B cell (primary cell): ENCODE data around the gene SOCS2. TPM values are rescaled to one million over a fixed set of nuclear protein-coding genes. Genes with fewer than 3 reads are reported as not detected.

Experiments
- ATAC-seq: fragments of 200-7000 bp; cut with Tn5 transposase; one replicate; pipeline ENCODE4 v1.10.0; 2021; ENCODE audit warnings: low read depth, mild to moderate bottlenecking, moderate number of reproducible peaks, moderate library complexity
- CTCF ChIA-PET: fragments of 350-600 bp; sonication (Branson Sonifier 250); formaldehyde crosslinking; loops from one replicate; lab custom pipeline; 2021; ENCODE audit warnings: antibody characterized with exemption, inconsistent platforms; lab: Charles Lee
- POLR2A ChIA-PET: fragments of 350-600 bp; sonication (Branson Sonifier 250); formaldehyde crosslinking; loops from one replicate; lab custom pipeline; 2021; ENCODE audit warnings: antibody characterized with exemption; lab: Charles Lee
- DNase-seq: peaks from one replicate; pipeline ENCODE4 v3.0.0; 2013
- H2AFZ ChIP-seq: 2 replicates; pipeline ENCODE4 v1.6.1; 2012; ENCODE audit warnings: mild to moderate bottlenecking, low read depth, low read length; ENCODE audit not compliant: insufficient read depth, poor library complexity, severe bottlenecking
- H3K27ac ChIP-seq, 2 donors: 1 replicate in 1 of 2; 2 replicates in 1 of 2; pipeline ENCODE4 v1.5.1; 2012 to 2013; ENCODE audit warnings: low read length in 2 of 2, mild to moderate bottlenecking in 2 of 2, moderate library complexity in 1 of 2
- H3K27me3 ChIP-seq, 4 experiments: fragments of 200-600 bp in 1 of 4; sonication (generic) in 1 of 4; replicated peaks in 1 of 4; 1 replicate in 2 of 4; 2 replicates in 2 of 4; pipeline versions ENCODE4 v1.6.1 to v1.7.0; 2013 to 2016; ENCODE audit warnings: low read length in 3 of 4, mild to moderate bottlenecking in 2 of 4, mixed read lengths in 1 of 4, moderate library complexity in 1 of 4; ENCODE audit not compliant: insufficient read depth in 4 of 4, control insufficient read depth in 3 of 4; ENCODE audit errors: control extremely low read depth in 1 of 4
- H3K36me3 ChIP-seq, 2 experiments: replicated peaks in 1 of 2; 1 replicate in 1 of 2; 2 replicates in 1 of 2; pipeline versions ENCODE4 v1.6.1 to v1.7.1; 2013; ENCODE audit warnings: low read length in 1 of 2; ENCODE audit not compliant: insufficient read depth in 2 of 2, control insufficient read depth in 1 of 2; ENCODE audit errors: control extremely low read depth in 1 of 2, extremely low read depth in 1 of 2
- H3K4me1 ChIP-seq, 2 donors: fragments of 200-600 bp in 1 of 2; sonication (generic) in 1 of 2; 1 replicate in 1 of 2; 2 replicates in 1 of 2; pipeline versions ENCODE4 v1.5.1 to v1.6.1; 2013 to 2017; ENCODE audit warnings: low read length in 2 of 2; ENCODE audit not compliant: control insufficient read depth in 2 of 2, insufficient read depth in 2 of 2
- H3K4me2 ChIP-seq: replicated peaks from 2 replicates; pipeline ENCODE3; 2012; ENCODE audit warnings: mild to moderate bottlenecking, low read depth, low read length; ENCODE audit not compliant: poor library complexity, severe bottlenecking
- H3K4me3 ChIP-seq, 5 experiments: fragments of 200-600 bp in 1 of 5; sonication (generic) in 1 of 5; 1 replicate in 3 of 5; 2 replicates in 2 of 5; pipeline versions ENCODE4 v1.5.1 to v1.7.0; 2011 to 2016; ENCODE audit warnings: low read length in 4 of 5, mild to moderate bottlenecking in 4 of 5, low read depth in 2 of 5, control low read depth in 1 of 5, moderate library complexity in 1 of 5; ENCODE audit not compliant: insufficient read depth in 1 of 5; ENCODE audit errors: control extremely low read depth in 1 of 5, extremely low read depth in 1 of 5
- H3K79me2 ChIP-seq: fragments of 200-600 bp; sonication (generic); one replicate; pipeline ENCODE4 v1.6.0; 2016; ENCODE audit warnings: low read length; ENCODE audit not compliant: control insufficient read depth, insufficient read depth
- H3K9ac ChIP-seq: fragments of 200-600 bp; sonication (generic); 2 replicates; pipeline ENCODE4 v1.6.1; 2017; ENCODE audit warnings: mild to moderate bottlenecking, low read length, moderate library complexity
- H3K9me3 ChIP-seq, 3 donors: one replicate each; pipeline versions ENCODE4 v1.6.1 to v1.7.1; 2013; ENCODE audit warnings: low read length in 2 of 3; ENCODE audit not compliant: control insufficient read depth in 2 of 3, insufficient read depth in 1 of 3; ENCODE audit errors: control extremely low read depth in 1 of 3
- H4K20me1 ChIP-seq: 2 replicates; pipeline ENCODE4 v1.6.0; 2012; ENCODE audit warnings: mild to moderate bottlenecking, low read length; ENCODE audit not compliant: insufficient read depth, control insufficient read depth, poor library complexity, severe bottlenecking
- H3K27ac Mint-ChIP-seq: one replicate; pipeline ENCODE4 v1.8.0; 2021; ENCODE audit warnings: mixed read lengths
- H3K27me3 Mint-ChIP-seq: one replicate; pipeline ENCODE4 v1.8.0; 2021; ENCODE audit warnings: mixed read lengths
- H3K4me1 Mint-ChIP-seq: one replicate; pipeline ENCODE4 v1.8.0; 2021; ENCODE audit warnings: mixed read lengths
- H3K4me3 Mint-ChIP-seq: one replicate; pipeline ENCODE4 v1.8.0; 2021; ENCODE audit warnings: mixed read lengths
- H3K9me3 Mint-ChIP-seq: one replicate; pipeline ENCODE4 v1.8.0; 2022; ENCODE audit warnings: mixed read lengths; ENCODE audit not compliant: insufficient read depth
- CTCF ChIP-seq: fragments of 200-600 bp; IDR thresholded peaks from one replicate; pipeline ENCODE4 v1.8.0; 2022; ENCODE audit warnings: antibody characterized with exemption, mild to moderate bottlenecking
- EZH2 ChIP-seq: IDR thresholded peaks from 2 replicates; pipeline ENCODE4 v1.6.1; 2012; ENCODE audit warnings: borderline replicate concordance, low read depth, mild to moderate bottlenecking, moderate library complexity, low read length; ENCODE audit not compliant: insufficient read depth, poor library complexity, severe bottlenecking
- WGBS: methylation state at CpG from one replicate; pipeline ENCODE4 v1.1.5; 2013; ENCODE audit warnings: missing lambda C conversion rate; ENCODE audit not compliant: insufficient coverage; 5-methylcytosine and 5-hydroxymethylcytosine counted together
- intact Hi-C: fragments of 100-400 bp; cut with micrococcal nuclease; formaldehyde crosslinking; loops from one replicate; pipeline ENCODE4 v1.10.0; 2022
- polyA plus RNA-seq: library from polyadenylated mRNA; depleted of rRNA; stranded (reverse); fragments of >200 nt; gene quantifications from 2 replicates; pipeline ENCODE4 v1.2.3, GENCODE V29; 2012
- total RNA-seq, 2 donors: library from RNA; stranded (reverse); fragments of 120-200 nt in 1 of 2; gene quantifications; 1 replicate in 1 of 2; 2 replicates in 1 of 2; pipeline versions ENCODE4 v1.2.3 to v1.2.4, GENCODE V29; 2013 to 2022

SOCS2 gene
- total and polyA plus RNA-seq, 2 donors (not counting 1 experiment from before 2014, with no cell fraction given), result 1.3 to 1.6 TPM

DNA sequence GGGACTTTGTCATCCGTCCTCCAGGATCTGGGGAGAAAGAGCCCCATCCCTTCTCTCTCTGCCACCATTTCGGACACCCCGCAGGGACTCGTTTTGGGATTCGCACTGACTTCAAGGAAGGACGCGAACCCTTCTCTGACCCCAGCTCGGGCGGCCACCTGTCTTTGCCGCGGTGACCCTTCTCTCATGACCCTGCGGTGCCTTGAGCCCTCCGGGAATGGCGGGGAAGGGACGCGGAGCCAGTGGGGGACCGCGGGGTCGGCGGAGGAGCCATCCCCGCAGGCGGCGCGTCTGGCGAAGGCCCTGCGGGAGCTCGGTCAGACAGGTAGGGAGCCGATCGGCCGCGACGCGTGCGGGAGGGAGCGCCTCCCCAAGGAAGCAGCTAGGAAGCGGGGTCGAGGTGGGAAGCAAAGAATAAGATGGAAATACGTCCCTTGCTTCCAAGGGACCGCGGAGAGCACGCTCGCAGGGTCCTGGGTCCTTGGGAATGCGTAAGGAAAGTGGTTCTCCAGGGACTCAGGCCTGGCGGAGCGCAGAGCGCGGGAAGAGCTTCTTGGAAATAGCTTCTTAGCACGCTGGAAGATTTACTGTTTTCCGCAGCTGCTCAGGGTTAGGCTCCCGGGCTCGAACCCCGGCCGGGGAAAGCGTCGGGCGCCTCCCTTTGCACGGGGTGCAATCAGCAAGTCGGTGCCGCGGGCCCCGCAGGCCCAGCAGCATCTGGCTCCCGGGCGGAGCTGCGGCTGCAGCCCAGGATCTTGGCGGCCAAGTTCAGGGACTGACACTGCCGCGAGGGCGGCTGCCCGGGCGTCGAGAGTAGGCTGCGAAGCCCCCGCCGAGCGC is 457 bp downstream of the SOCS2 start:
- H3K4me2 ChIP-seq, result peak overlapping the region; percentile 98
- peak; percentile 99 for TF ChIP-seq EZH2
- TF ChIP-seq CTCF, result no peak
- peak overlapping the region; percentile 63 for H3K9ac ChIP-seq
- Mint-ChIP-seq H3K27me3 (peaks cover 53% of the 10 kb centered on the region), H3K4me3 (peak overlapping the region; percentile 88), H3K27ac (peak overlapping the region; percentile 20), H3K9me3 (no peaks in the 10 kb centered on the region), H3K4me1 (peaks cover 21% of the 10 kb centered on the region)
- ChIA-PET CTCF (interaction anchor here (1.0 to 11.7 kb wide), 5 partner anchors 18 to 529 kb away, joined by 3 to 189 read pairs (median 5); no protein-coding TSS in a partner anchor), POLR2A (no interaction called here)
- H3K27ac ChIP-seq, result no peak overlapping the region
- no peaks in the 10 kb centered on the region for H4K20me1 ChIP-seq
- peak overlapping the region; percentile 6 for H2AFZ ChIP-seq
- ATAC-seq, result no peak
- WGBS, result 2% methylated on average over 74 of the region's 75 CpGs
- peaks cover 0 to 16% (median 0%) of the 10 kb centered on the region in 3 donors for H3K9me3 ChIP-seq
- peaks cover 0 to 61% (median 48%) of the 10 kb centered on the region in 4 experiments for H3K27me3 ChIP-seq
- peak; percentile 72 for DNase-seq
- intact Hi-C loops, result loop anchor here (1.0 to 10.0 kb wide), 5 partner anchors 131 to 892 kb away; partner anchors contain the start of genes EEA1, NUDT4 and UBE2N
- no peaks in the 10 kb centered on the region for H3K36me3 ChIP-seq
- no peaks in the 10 kb centered on the region for H3K79me2 ChIP-seq
- peak overlapping the region; percentile 9 to 69 (median 55) for H3K4me3 ChIP-seq
- peaks cover 26 to 33% of the 10 kb centered on the region in 2 donors for H3K4me1 ChIP-seq
